GM19397 (cell line): ENCODE measurements around the gene CDPF1.

ENCODE experiments used
- ATAC-seq: cut with Tn5 transposase; IDR thresholded peaks from one replicate; pipeline ENCODE4 v1.9.1; 2021; ENCODE audit warnings: mild to moderate bottlenecking, moderate library complexity; ENCODE audit not compliant: unreplicated experiment

Gene CDPF1

GRCh38 chr22:46250035-46250782 lies at the start of gene CDPF1:
CDPF1 (minus strand) TSS chr22:46250293; CDS start chr22:46248284, 2,009 bp downstream.
- ATAC-seq, result peak; percentile 83

GRCh38 chr22:46299101-46299500 lies 49.0 kb upstream of the CDPF1 start:
- ATAC-seq, result no peak

GRCh38 chr22:46297151-46297812 lies 47.2 kb upstream of the CDPF1 start:
- ATAC-seq, result no peak

- peak; percentile 91 for ATAC-seq
Measured at GRCh38 chr22:46296257-46297150, 46.4 kb upstream of the CDPF1 start, which contains the start of gene GTSE1. GTSE1 (plus strand) TSS chr22:46296870; CDS start chr22:46297401, 531 bp downstream.

- no peak for ATAC-seq
Measured at GRCh38 chr22:46295277-46295971, 45.3 kb upstream of the CDPF1 start.

GRCh38 chr22:46294784-46295183 lies 44.7 kb upstream of the CDPF1 start:
- ATAC-seq, result no peak

- no peak for ATAC-seq
Measured at GRCh38 chr22:46293577-46294260, 43.6 kb upstream of the CDPF1 start.

- no peak for ATAC-seq
Measured at GRCh38 chr22:46292732-46293131, 42.6 kb upstream of the CDPF1 start.

- ATAC-seq, result no peak
Measured at GRCh38 chr22:46292173-46292572, 42.1 kb upstream of the CDPF1 start.

GRCh38 chr22:46290843-46291785 lies 41.0 kb upstream of the CDPF1 start:
- ATAC-seq, result no peak

- no peak for ATAC-seq
Measured at GRCh38 chr22:46290121-46290842, 40.2 kb upstream of the CDPF1 start.

- no peak for ATAC-seq
Measured at GRCh38 chr22:46289244-46289891, 39.3 kb upstream of the CDPF1 start.

GRCh38 chr22:46288846-46289243 lies 38.8 kb upstream of the CDPF1 start:
- no peak for ATAC-seq

- peak; percentile 79 for ATAC-seq
Measured at GRCh38 chr22:46287873-46288751, 38.0 kb upstream of the CDPF1 start.

GRCh38 chr22:46286941-46287872 lies 37.1 kb upstream of the CDPF1 start:
- ATAC-seq, result no peak

- no peak for ATAC-seq
Measured at GRCh38 chr22:46286006-46286405, 35.9 kb upstream of the CDPF1 start.
